ENCODE results near the gene CDKN2A. TPM values are rescaled to one million over a fixed set of nuclear protein-coding genes. Genes with fewer than 3 reads are reported as not detected.
A peak's percentile ranks its signal among the peaks of the same experiment; 100 is the strongest.

The CDKN2A gene
- total RNA-seq, 1 experiment from 2014 or later, result 0.35 TPM

DNA sequence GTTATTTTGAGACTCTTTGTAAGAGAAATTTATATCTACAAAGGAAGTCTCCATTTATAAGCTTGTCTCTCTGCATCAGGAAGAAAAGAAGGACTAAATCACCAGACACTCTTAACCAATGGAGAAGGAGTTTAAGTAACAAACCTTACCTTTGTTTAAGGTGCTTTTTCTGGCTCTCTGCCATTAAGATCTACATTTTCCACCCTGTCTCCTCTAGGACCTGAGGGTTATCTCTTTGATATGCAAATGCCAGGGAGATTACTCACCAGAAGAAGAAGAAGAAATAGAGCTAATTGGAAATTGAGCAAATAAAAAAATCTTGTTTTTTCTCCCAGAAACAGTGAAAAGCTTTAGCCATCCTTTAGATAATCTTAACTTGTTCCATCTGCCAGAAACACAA, 60.9 kb downstream of the CDKN2A start:
- no peak for TF ChIP-seq CTCF (conservative IDR thresholded peaks at IDR 0.05)
- Histone ChIP-seq H4K91ac (ENCODE audit: insufficient read length, low read depth, low read length) (no peak overlapping the region), H3K56ac (ENCODE audit: insufficient read length, low read depth, low read length) (no peak overlapping the region), H3K27me3 (ENCODE audit: insufficient read depth, low read length) (no peaks in the 10 kb centered on the region), H3K4me2 (ENCODE audit: insufficient read depth, insufficient read length, low read length) (no peak overlapping the region), H3K4me1 (ENCODE audit: insufficient read depth, low read length) (no peaks in the 10 kb centered on the region; the same call in 1 of the 2 replicates), H4K20me1 (ENCODE audit: control insufficient read depth, insufficient read depth, insufficient read length) (no peaks in the 10 kb centered on the region), H3K9ac (ENCODE audit: extremely low read depth, insufficient read length, low read length) (no peak overlapping the region), H3K23me2 (ENCODE audit: insufficient read length, low read depth, low read length, poor library complexity, severe bottlenecking) (no peaks in the 10 kb centered on the region), H2AK5ac (ENCODE audit: insufficient read length, low read length) (no peak overlapping the region), H3K23ac (ENCODE audit: insufficient read length, low read depth, low read length) (no peak overlapping the region), H4K5ac (ENCODE audit: insufficient read length, low read depth, low read length) (no peak overlapping the region), H3K79me2 (ENCODE audit: insufficient read depth, low read length) (no peaks in the 10 kb centered on the region), H2AFZ (ENCODE audit: low read length) (no peak overlapping the region), H3K79me1 (ENCODE audit: insufficient read depth, low read depth, low read length, poor library complexity, severe bottlenecking) (no peaks in the 10 kb centered on the region), H3K4ac (ENCODE audit: low read depth, low read length) (no peak overlapping the region), H3K14ac (ENCODE audit: insufficient read depth, low read length) (no peak overlapping the region), H3K27ac (ENCODE audit: insufficient read length, low read depth, low read length) (no peak overlapping the region), H2BK5ac (ENCODE audit: insufficient read length, low read length) (no peak overlapping the region), H2BK12ac (ENCODE audit: insufficient read length, low read depth, low read length) (no peak overlapping the region), H2BK15ac (ENCODE audit: low read depth, low read length) (no peak overlapping the region), H2BK120ac (ENCODE audit: low read depth, low read length, poor library complexity, severe bottlenecking) (no peak overlapping the region), H4K8ac (replicated peaks; ENCODE audit: insufficient read length, low read depth, low read length) (no peak overlapping the region), H3K9me3 (ENCODE audit: control insufficient read depth, low read depth, low read length) (no peaks in the 10 kb centered on the region), H3K18ac (ENCODE audit: insufficient read length, low read depth, low read length) (no peak overlapping the region), H2BK20ac (ENCODE audit: low read depth, low read length, poor library complexity, severe bottlenecking) (no peak overlapping the region), H3T11ph (ENCODE audit: low read length) (no peak overlapping the region)
- H3K27ac Mint-ChIP-seq, result peak overlapping the region in 1 of 3 experiments; percentile 64; a peak in 2 of 7 replicates
- H3K9me3 Mint-ChIP-seq, result peaks cover 0 to 2% of the 10 kb centered on the region in 2 experiments; a peak in 3 of 5 replicates
- H3K36me3 Mint-ChIP-seq (ENCODE audit: insufficient read depth in 1 of 3, low read depth in 3 of 3), result peaks cover 13 to 14% (median 14%) of the 10 kb centered on the region in 3 experiments; a peak in 6 of 7 replicates
- no peak overlapping the region for H3K4me3 Mint-ChIP-seq
- H3K4me1 Mint-ChIP-seq, result peaks cover 32 to 39% of the 10 kb centered on the region in 2 experiments
- H3K27me3 Mint-ChIP-seq (ENCODE audit: low read depth), result peaks cover 1% of the 10 kb centered on the region; the same call in 1 of the 2 replicates
- no peak for DNase-seq

All from H9 (cell line).